ENCODE results near the gene PRKACA. TPM values are rescaled to one million over a fixed set of nuclear protein-coding genes. Genes with fewer than 3 reads are reported as not detected.

Gene PRKACA
- total and polyA plus RNA-seq, 2 donors: 41.8 to 91.4 TPM

DNA sequence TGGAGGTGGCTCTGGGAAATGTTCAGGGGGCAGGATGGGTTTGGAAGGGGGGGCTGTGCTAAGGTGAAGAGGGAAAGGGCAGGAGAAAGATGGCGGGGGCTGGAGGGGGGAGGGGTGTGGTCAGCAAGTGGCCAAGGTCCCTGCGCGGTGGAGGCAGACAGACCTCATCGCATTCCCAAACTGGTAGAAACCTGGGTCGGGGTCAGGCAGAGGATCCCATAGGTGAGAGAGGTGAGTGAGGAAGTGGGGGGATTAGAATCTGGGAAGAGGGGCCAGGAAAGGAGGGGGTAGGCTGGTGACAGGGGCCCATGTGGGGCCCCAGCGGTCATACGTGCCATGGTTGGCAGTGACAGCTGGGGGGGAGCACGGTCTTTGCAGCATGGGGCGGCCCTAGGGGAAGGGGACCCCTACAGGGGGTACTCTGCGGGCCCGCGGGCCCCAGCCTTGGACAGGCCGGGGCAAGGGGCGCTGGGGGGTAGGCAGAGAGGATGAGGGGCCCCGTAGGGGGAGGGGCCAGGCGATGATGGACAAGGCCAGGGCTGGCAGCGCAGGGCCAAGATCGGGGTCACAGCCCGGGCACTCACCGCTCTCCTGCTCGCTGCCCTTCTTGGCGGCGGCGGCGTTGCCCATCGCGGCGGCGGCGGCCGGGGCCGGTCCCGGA is 514 bp downstream of the PRKACA start:
- Histone ChIP-seq H3K4me1 (ENCODE audit: insufficient read depth) (no peaks in the 10 kb centered on the region), H3K27ac (ENCODE audit: low read depth) (no peak overlapping the region)
- WGBS: under 1% methylated on average over 33 of the region's 33 CpGs

DNA sequence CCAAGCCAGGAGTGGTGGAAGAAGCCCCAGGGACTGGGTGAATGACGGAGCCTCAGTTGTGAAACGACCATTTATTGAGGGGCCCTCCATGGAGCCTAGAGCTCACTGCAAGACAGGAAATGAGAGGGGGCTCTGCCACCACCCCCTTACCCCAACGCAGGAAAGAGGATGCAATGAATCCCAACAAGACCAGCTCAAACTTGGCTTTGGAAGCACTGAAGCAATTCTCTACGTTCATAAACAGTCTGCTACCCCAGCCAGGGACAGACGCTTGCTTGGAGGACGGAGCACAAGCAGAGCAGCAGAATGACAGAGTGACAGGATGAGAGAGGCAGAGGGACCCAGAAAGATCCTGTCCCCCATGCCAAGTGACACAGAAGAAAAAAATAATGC is 1.0 kb downstream of the PRKACA start:
- no peak for DNase-seq (ENCODE audit: extremely low spot score)
- no peak overlapping the region for H3K27ac ChIP-seq (ENCODE audit: low read depth)
- WGBS: 9% methylated on average over 6 of the region's 6 CpGs
- H3K4me1 ChIP-seq (ENCODE audit: insufficient read depth): peaks cover 2% of the 10 kb centered on the region
- H3K36me3 ChIP-seq (ENCODE audit: insufficient read depth): no peaks in the 10 kb centered on the region
- H3K4me3 ChIP-seq (ENCODE audit: low read depth, low read length): peak overlapping the region; percentile 94

More for the DNA sequence above, 514 bp downstream of the PRKACA start:
- Histone ChIP-seq H3K36me3 (ENCODE audit: insufficient read depth) (no peaks in the 10 kb centered on the region), H3K4me3 (ENCODE audit: low read depth, low read length) (peak overlapping the region; percentile 94)
- DNase-seq (ENCODE audit: extremely low spot score): no peak

DNA sequence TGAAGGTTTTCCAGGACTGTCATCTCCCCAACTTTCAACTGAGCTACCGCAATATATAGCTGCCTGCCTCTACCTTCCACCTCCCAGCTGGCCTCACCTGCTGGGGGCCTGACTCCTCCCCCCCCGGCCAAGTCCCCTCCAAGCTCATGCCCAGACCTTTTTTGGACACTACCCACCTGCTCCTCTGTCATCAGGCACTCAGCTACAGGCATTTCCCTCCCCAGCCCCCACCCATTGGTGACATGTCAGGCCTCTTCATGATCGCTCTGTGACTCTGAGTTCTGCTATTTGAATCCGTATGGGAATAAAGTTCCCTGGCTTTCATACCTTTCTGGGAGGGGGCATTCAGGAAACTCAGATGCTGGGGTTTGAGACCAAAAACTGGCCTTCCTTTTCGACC is 1.8 kb downstream of the PRKACA start:
- Histone ChIP-seq H3K4me3 (ENCODE audit: low read depth, low read length) (no peak overlapping the region), H3K4me1 (ENCODE audit: insufficient read depth) (peaks cover 2% of the 10 kb centered on the region), H3K27ac (ENCODE audit: low read depth) (peak overlapping the region; percentile 7), H3K36me3 (ENCODE audit: insufficient read depth) (no peaks in the 10 kb centered on the region)
- no peak for DNase-seq (ENCODE audit: extremely low spot score)
- WGBS: 71% methylated on average over 5 of the region's 5 CpGs

DNA sequence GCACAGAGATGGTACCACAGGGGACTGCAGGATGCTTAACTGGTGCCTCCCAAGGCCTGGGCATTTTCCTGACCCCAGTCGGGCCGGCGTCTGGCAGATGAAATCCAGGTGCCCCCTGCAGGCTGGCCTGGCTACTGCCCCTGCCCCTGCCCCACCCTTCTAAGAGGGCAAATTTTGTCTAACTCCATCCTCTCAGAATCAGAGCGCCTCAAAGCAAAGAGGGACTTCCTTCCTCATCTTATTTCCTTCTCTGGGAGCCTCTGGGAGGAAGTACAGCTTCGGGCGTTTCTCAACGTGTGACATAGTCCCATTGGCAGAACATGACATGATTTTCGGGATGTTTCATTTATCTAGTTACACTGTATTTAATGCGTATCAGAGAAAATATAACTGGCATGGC is 2.7 kb downstream of the PRKACA start:
- 50% methylated on average over 9 of the region's 9 CpGs for WGBS
- no peak for DNase-seq (ENCODE audit: extremely low spot score)
- no peak overlapping the region for H3K27ac ChIP-seq (ENCODE audit: low read depth)
- H3K36me3 ChIP-seq (ENCODE audit: insufficient read depth): no peaks in the 10 kb centered on the region
- H3K4me3 ChIP-seq (ENCODE audit: low read depth, low read length): no peak overlapping the region
- H3K4me1 ChIP-seq (ENCODE audit: insufficient read depth): peaks cover 2% of the 10 kb centered on the region

DNA sequence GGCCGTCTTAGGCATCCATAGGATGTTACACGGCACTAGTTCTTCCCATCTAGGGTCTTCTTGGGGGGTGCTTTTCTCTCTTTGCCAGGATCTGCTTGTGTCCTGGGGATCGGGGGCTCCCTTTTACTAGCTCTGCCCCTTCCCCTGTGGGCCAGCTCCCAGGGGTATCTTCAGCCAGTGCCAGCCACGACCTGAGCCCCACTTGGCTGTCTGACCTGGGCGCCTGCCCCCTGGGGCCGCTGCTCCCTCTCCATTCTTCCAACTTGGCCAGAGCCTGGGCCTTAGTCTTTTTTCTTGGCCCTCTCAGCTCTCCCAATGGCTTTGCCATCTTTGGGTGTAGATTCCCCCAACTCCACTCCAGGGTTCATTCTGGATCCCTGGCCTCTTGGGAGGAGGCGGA is 3.1 kb downstream of the PRKACA start:
- Histone ChIP-seq H3K36me3 (ENCODE audit: insufficient read depth) (no peaks in the 10 kb centered on the region), H3K4me3 (ENCODE audit: low read depth, low read length) (no peak overlapping the region), H3K4me1 (ENCODE audit: insufficient read depth) (peaks cover 2% of the 10 kb centered on the region), H3K27ac (ENCODE audit: low read depth) (no peak overlapping the region)
- no peak for DNase-seq (ENCODE audit: extremely low spot score)
- WGBS: 91% methylated on average over 7 of the region's 7 CpGs

DNA sequence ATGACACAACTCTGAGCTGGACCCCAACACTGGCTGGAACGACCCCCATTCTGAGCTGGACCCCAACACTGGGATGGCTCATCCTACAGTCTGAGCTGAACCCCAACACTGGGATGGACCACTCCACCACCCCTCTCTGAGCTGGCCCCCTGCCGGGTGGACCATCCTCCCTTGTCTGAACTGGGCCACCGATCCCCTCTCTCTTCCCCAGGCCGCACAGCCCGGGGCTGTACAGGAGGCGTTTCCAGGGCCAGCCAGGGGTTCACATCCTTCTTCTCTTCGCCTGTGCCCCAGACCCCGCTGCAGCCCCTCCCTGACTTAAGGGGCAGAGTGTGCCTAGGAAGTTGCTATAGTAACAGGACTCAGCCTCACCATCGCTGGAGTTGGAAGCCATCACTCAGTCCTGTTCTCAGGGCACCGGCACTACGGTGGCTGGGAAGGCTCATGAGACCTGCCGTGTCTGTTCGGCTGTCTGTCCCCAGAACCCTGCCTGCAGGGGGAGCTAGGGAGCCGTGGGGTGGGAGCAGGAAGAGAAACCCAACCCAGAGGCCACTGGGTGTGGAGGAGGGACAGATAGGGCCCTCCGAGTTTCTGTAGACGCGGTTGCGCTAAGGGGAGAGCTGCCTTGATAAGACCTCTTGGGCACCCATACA is 3.7 kb downstream of the PRKACA start:
- Histone ChIP-seq H3K4me3 (ENCODE audit: low read depth, low read length) (no peak overlapping the region), H3K36me3 (ENCODE audit: insufficient read depth) (no peaks in the 10 kb centered on the region), H3K4me1 (ENCODE audit: insufficient read depth) (peaks cover 2% of the 10 kb centered on the region), H3K27ac (ENCODE audit: low read depth) (no peak overlapping the region)
- DNase-seq (ENCODE audit: extremely low spot score): no peak
- WGBS: 84% methylated on average over 18 of the region's 18 CpGs

DNA sequence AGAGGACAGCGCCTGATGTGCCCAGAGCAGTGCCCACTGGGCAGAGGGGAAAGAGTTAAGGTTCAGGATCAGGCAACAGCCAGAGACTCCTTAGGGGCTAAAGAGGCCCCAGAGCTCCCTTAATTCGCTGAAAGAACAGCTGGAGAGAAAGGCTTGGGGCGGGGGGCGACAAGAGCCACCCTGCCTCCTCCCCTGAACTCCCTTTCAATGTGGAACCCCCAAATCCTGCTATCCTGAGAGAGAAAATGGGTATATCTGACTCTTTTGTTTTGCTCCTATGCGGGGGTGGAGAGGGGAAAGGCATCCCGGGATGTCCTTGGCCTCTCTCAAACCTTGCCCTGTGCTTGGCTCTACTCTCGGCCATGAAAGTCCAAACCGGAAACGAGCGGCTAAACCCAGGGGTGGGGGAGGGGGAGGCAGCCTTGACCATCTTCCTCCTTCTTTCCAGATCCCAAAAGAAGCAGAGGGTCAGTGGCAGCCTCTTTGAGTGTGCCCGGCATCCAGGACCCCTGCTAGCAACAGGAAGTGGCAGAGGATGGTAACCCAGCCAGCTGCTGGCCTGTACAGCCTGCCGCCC is 4.7 kb downstream of the PRKACA start:
- no peak for DNase-seq (ENCODE audit: extremely low spot score)
- H3K4me1 ChIP-seq (ENCODE audit: insufficient read depth): peaks cover 2% of the 10 kb centered on the region
- H3K4me3 ChIP-seq (ENCODE audit: low read depth, low read length): no peak overlapping the region
- peak overlapping the region; percentile 40 for H3K27ac ChIP-seq (ENCODE audit: low read depth)
- WGBS: 25% methylated on average over 12 of the region's 12 CpGs
- no peaks in the 10 kb centered on the region for H3K36me3 ChIP-seq (ENCODE audit: insufficient read depth)

DNA sequence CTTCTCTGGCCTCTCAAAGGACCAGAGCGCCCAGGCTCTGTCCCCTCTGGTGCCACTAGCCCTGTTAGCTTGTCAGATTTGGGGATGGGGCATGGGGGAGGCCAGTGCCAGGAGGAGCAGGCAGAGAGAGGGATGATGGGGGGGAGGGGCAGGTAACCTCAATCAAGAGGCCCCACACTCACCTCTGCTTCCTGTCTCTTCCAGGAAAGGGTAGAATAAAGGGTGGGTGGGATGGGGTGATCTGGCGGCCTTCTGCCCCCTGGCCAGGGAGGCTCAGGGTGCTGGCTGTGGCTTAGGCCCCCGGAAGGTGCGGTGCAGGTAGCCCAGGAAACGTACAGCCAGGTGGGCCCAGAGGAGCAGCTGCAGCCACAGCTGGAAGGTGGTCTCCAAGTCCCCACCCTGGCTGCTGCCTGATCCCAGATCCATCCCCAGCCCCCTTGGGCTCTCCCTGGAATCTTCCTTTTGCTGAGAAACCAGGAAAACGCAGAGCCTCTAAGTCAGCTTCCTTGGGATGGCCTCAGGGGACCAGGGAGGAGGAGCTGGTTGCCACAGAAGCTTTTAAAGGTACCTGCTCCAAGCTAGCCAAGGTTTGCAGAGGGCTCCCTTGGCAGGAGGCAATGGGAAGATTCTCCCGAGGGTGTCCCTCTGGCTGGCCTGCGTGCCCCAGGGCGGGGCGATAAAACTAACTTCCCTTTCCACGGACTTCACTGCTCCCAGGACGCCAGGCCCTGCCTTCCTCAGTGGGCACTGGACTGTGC is 5.3 kb downstream of the PRKACA start:
- Histone ChIP-seq H3K4me1 (ENCODE audit: insufficient read depth) (peaks cover 2% of the 10 kb centered on the region), H3K27ac (ENCODE audit: low read depth) (peak overlapping the region; percentile 40), H3K36me3 (ENCODE audit: insufficient read depth) (no peaks in the 10 kb centered on the region), H3K4me3 (ENCODE audit: low read depth, low read length) (no peak overlapping the region)
- no peak for DNase-seq (ENCODE audit: extremely low spot score)
- WGBS: 53% methylated on average over 12 of the region's 12 CpGs

DNA sequence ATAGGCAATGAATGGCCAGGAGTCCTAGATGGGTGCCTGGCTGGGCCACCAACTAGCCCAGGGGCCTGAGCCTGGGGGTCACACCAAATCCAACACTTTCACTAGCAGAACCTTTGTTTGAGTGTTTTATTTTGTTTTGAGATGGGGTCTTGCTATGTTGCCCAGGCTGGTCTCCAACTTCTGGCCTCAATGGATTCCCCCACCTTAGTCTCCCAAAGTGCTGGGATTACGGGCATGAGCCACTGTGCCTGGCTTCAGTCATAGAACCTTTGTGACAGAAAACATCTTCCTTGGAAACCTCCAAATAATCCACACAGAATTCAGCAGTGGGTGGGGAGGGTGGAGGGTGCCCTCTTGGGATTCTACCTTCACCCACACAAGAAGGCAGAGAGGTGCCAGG is 6.1 kb downstream of the PRKACA start:
- Histone ChIP-seq H3K4me1 (ENCODE audit: insufficient read depth) (peaks cover 2% of the 10 kb centered on the region), H3K4me3 (ENCODE audit: low read depth, low read length) (no peak overlapping the region)

DNA sequence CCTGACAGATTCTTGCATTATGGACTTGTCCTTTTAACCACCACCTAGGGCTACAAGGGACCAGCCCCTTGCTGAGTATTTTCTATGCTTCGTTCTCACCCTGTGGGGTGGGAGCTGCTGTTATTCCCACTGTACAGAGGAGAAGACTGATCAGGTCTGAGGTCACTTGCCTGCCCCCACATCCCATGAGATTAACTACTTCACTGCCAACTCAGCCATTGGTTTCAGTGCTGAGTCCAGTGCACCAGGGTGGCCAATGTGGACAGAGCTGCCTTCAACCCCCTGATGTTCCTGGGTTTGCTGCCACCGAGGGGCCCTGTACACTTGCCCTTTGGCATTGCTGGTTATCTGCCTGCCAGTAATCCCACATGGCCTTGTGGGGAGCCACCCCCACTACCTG is 6.9 kb downstream of the PRKACA start:
- 69% methylated on average over 2 of the region's 2 CpGs for WGBS
- Histone ChIP-seq H3K36me3 (ENCODE audit: insufficient read depth) (peaks cover 3% of the 10 kb centered on the region), H3K4me3 (ENCODE audit: low read depth, low read length) (no peak overlapping the region), H3K4me1 (ENCODE audit: insufficient read depth) (peaks cover 2% of the 10 kb centered on the region), H3K27ac (ENCODE audit: low read depth) (no peak overlapping the region)
- no peak for DNase-seq (ENCODE audit: extremely low spot score)

More for the DNA sequence above, 6.1 kb downstream of the PRKACA start:
- DNase-seq (ENCODE audit: extremely low spot score): no peak
- no peak overlapping the region for H3K27ac ChIP-seq (ENCODE audit: low read depth)
- H3K36me3 ChIP-seq (ENCODE audit: insufficient read depth): peaks cover 3% of the 10 kb centered on the region
- WGBS: 91% methylated on average over 1 of the region's 1 CpG

DNA sequence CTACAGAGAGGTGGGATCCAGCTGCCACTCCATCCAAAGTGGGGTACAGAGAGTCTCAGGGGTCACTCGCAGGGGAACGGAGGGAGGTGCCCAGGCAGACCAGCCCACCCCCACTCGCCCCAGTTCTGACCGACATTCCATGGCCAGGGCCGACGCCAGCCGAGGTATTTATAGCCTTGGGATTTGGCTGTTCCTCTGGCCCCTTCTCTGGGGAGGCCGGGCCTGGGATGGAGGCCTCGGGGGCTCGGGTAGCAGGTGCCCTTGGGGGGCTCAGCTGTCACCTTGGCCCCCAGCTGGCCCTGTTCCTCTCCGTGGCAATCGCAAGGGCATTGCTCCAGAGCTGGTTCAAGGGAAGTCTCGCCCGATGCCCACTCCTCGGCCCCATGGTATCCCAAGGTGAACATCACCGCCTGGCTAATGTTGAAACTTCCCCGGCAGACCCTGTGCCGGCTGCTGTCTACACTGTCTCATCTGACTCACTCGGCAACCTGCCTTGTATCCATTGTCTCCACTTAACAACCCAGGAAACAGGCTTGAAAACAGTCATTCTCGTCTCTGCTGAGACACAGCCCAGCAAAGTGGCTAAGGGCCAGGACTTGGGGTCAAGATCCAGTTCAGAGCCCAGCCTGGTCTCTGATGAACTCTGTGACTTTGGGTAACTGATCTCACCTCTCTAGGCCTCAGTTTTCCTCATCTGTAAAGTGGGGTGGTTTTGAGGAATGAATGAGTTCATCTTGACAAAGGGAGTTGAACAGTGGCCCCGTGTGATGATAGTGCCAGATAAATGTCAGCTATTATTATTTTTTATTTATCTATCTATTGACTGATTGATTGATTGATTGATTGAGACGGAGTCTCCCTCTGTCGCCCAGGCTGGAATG is 9.7 kb downstream of the PRKACA start:
- no peak for DNase-seq (ENCODE audit: extremely low spot score)
- Histone ChIP-seq H3K4me1 (ENCODE audit: insufficient read depth) (peaks cover 2% of the 10 kb centered on the region), H3K36me3 (ENCODE audit: insufficient read depth) (peaks cover 7% of the 10 kb centered on the region), H3K27ac (ENCODE audit: low read depth) (no peak overlapping the region), H3K4me3 (ENCODE audit: low read depth, low read length) (no peak overlapping the region)
- 54% methylated on average over 23 of the region's 23 CpGs for WGBS

DNA sequence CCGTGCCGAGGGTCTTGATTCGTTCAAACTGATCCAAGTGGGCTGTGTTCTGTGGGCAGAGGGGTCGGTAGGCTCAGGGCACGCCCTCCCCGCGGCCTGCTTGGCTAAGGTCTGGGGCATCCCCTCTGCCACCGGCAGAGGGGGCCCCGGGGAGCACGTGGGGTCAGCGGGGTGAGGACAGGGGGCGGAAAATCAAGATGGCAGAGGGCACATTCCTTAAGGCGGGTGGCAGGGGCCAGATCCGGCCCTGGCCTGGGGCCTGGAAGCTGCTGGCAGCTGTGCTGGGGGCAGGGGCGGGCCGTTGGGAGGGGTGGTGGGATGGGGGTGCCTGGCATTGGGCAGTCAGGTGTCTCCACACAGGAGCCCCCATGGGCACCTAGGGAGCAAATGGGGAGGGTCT is 10.7 kb downstream of the PRKACA start:
- Histone ChIP-seq H3K4me1 (ENCODE audit: insufficient read depth) (peaks cover under 1% of the 10 kb centered on the region), H3K36me3 (ENCODE audit: insufficient read depth) (peaks cover 7% of the 10 kb centered on the region), H3K4me3 (ENCODE audit: low read depth, low read length) (no peak overlapping the region), H3K27ac (ENCODE audit: low read depth) (no peak overlapping the region)
- DNase-seq (ENCODE audit: extremely low spot score): no peak
- 88% methylated on average over 16 of the region's 16 CpGs for WGBS

DNA sequence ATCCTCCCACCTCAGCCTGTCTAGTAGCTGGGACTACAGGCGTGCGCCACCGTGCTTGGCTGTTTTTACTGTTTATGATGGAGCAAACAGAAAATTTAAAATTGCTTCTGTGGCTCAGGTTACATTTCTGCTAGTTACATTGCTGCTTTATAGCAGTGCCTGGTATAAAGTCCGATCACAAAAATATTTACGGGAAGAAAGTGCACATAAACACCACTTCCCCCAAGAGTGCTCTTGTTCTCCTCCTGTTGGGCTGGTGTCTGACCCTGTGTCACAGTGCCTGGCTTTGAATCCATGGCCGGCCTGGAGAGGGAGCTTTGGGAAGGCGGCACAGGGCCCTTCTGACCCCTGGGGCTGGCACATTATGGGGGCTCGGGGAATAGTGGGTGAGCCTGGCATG is 11.9 kb downstream of the PRKACA start:
- H3K27ac ChIP-seq (ENCODE audit: low read depth): no peak overlapping the region
- DNase-seq (ENCODE audit: extremely low spot score): no peak

More for the DNA sequence above, 11.9 kb downstream of the PRKACA start:
- no peak overlapping the region for H3K4me3 ChIP-seq (ENCODE audit: low read depth, low read length)
- H3K4me1 ChIP-seq (ENCODE audit: insufficient read depth): no peaks in the 10 kb centered on the region
- 78% methylated on average over 8 of the region's 8 CpGs for WGBS
- H3K36me3 ChIP-seq (ENCODE audit: insufficient read depth): peaks cover 7% of the 10 kb centered on the region
